K562 (cell line): Measurements from ENCODE around the gene BANP.
"Not testable (repeated sequence)": the region's sequence is repeated elsewhere in the genome, so short reads cannot be mapped to it uniquely, and the experiment has no call there.

Experiments
- CTCF ChIP-seq, 3 experiments: IDR thresholded peaks in 2 of 3; conservative IDR thresholded peaks in 1 of 3; 2 replicates each; pipeline ENCODE4 v1.5.1; 2011 to 2012; ENCODE audit warnings: low read length in 3 of 3, mild to moderate bottlenecking in 3 of 3, control low read depth in 2 of 3, improper control_type of control experiment in 1 of 3, inconsistent platforms in 1 of 3, low read depth in 1 of 3, mixed read lengths in 1 of 3, moderate library complexity in 1 of 3; ENCODE audit not compliant: insufficient read depth in 2 of 3
- ELK3 ChIP-seq: fragments of 450-650 bp; formaldehyde crosslinking; IDR thresholded peaks from 2 replicates; pipeline ENCODE4 v1.4.0; 2020; ENCODE audit warnings: mild to moderate bottlenecking
- EZH2 ChIP-seq: IDR thresholded peaks from 2 replicates; pipeline ENCODE4 v1.6.1; 2012; ENCODE audit warnings: low read depth, mild to moderate bottlenecking, inconsistent platforms, low read length, borderline replicate concordance
- HCFC1 ChIP-seq: IDR thresholded peaks from 2 replicates; pipeline ENCODE4 v1.6.1; 2012; ENCODE audit warnings: low read depth, low read length, improper control_type of control experiment
- HDAC6 ChIP-seq: IDR thresholded peaks from 2 replicates; pipeline ENCODE4 v1.6.1; 2012; ENCODE audit warnings: low read depth, mild to moderate bottlenecking, control low read depth, inconsistent platforms, low read length, moderate library complexity
- PCBP1 ChIP-seq: fragments of 200-400 bp; formaldehyde crosslinking; IDR thresholded peaks from 2 replicates; pipeline ENCODE4 v1.6.1; 2018; ENCODE audit warnings: mild to moderate bottlenecking, low read depth, low read length; ENCODE audit not compliant: poor library complexity, severe bottlenecking
- PCBP2 ChIP-seq: fragments of 200-400 bp; formaldehyde crosslinking; IDR thresholded peaks from 2 replicates; pipeline ENCODE4 v1.6.1; 2018; ENCODE audit warnings: low read length, low read depth, mild to moderate bottlenecking, moderate library complexity; ENCODE audit not compliant: poor library complexity, severe bottlenecking
- PHB2 ChIP-seq: fragments of 450-650 bp; IDR thresholded peaks from 2 replicates; pipeline ENCODE4 v1.6.1; 2017; ENCODE audit warnings: low read depth
- POLR2A ChIP-seq: fragments of 450-650 bp; conservative IDR thresholded peaks from 2 replicates; pipeline ENCODE4 v1.6.1; 2016
- STAT6 ChIP-seq: sonication (generic); formaldehyde crosslinking; IDR thresholded peaks from 2 replicates; pipeline ENCODE4 v1.8.1; 2023; ENCODE audit warnings: mild to moderate bottlenecking, missing genetic modification reagents
- ZNF217 ChIP-seq: sonication (generic); formaldehyde crosslinking; IDR thresholded peaks from 2 replicates; pipeline ENCODE4 v1.8.0; 2022; ENCODE audit warnings: mild to moderate bottlenecking, missing genetic modification reagents
- ZNF274 ChIP-seq: IDR thresholded peaks from 2 replicates; pipeline ENCODE4 v1.6.1; 2011; ENCODE audit warnings: low read depth, mild to moderate bottlenecking, low read length, moderate library complexity, borderline replicate concordance
- ZNF655 ChIP-seq: fragments of 250-450 bp; sonication (Bioruptor Pico); IDR thresholded peaks from 2 replicates; pipeline ENCODE4 v1.5.0; 2021
- ZZZ3 ChIP-seq: fragments of 450-650 bp; IDR thresholded peaks from 2 replicates; pipeline ENCODE4 v1.6.1; 2016; ENCODE audit warnings: antibody characterized with exemption, mild to moderate bottlenecking, moderate library complexity

- not testable (repeated sequence) for TF ChIP-seq EZH2; PHB2; HDAC6; PCBP2; ZZZ3; PCBP1; CTCF (IDR thresholded peaks at IDR 0.05 in 2 of 3, conservative IDR thresholded peaks at IDR 0.05 in 1 of 3; ENCODE audit: insufficient read depth in 2 of 3, low read depth in 1 of 3, low read length in 3 of 3); ELK3 (CRISPR knock-in tag); POLR2A; ZNF274; ZNF217 (CRISPR knock-in tag); ZNF655 (CRISPR knock-in tag); HCFC1; STAT6 (CRISPR knock-in tag)
These were observed 47.1 kb downstream of the BANP start for GRCh38 chr16:87998184-87998793.
